Ammon's horn (tissue), 1 donor: ENCODE measurements around the gene NUMA1.

Experiments
- DNase-seq: peaks from one replicate; pipeline ENCODE4 v3.0.0-alpha.2; 2016; ENCODE audit warnings: low spot score

NUMA1 gene

GRCh38 chr11:71976551-71976950 is 103.8 kb downstream of the NUMA1 start:
- no peak for DNase-seq

- DNase-seq, result no peak
Observed at GRCh38 chr11:71971680-71972079, 108.7 kb downstream of the NUMA1 start.

- DNase-seq, result no peak
Observed at GRCh38 chr11:71964641-71965040, 115.7 kb downstream of the NUMA1 start.

GRCh38 chr11:71963468-71963867 is 116.9 kb downstream of the NUMA1 start:
- DNase-seq, result no peak

GRCh38 chr11:71962428-71963038 is 117.8 kb downstream of the NUMA1 start:
- DNase-seq, result no peak

GRCh38 chr11:71955898-71956456 is 124.4 kb downstream of the NUMA1 start:
- no peak for DNase-seq
